ENCODE data around the gene ATP5F1D. TPM values are rescaled to one million over a fixed set of nuclear protein-coding genes. Genes with fewer than 3 reads are reported as not detected.

ATP5F1D gene
- total and polyA plus RNA-seq, 2 of the 8 experiments (the other 6 are each of a cell fraction or from before 2014, with no cell fraction given): 174 to 249 TPM

DNA sequence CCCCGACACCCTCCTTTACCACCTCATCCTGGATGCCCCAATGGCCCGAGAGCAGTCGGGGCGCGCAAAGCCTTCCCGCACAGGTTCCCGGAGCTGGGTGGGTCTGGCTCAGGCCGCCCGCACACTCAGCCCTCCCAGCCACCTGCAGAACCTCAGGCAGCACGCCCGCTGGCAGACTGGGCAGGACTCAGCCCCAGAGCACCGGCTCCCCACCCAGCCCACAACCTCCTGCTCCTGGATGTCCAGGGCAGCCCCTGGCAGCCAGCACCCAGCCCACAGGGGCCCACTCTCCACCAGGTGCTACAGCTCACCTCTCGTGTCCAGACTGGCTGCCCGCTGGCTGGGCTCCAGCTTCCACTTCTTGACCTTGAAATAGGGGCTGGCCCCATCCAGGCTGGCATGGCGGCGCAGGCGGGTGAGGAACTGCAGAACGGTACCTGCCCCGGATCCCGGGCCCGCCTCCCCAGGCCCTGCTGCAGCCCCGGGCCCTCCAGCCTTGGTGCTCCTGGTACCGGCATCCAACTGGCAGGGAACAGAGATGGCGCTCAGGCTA is 8.4 kb upstream of the ATP5F1D start:
- Histone ChIP-seq H3K79me1 (ENCODE audit: low read depth, low read length) (0 out of 2 replicates have a peak, but pooled peaks cover 3% of the 10 kb centered on the region), H3K23ac (ENCODE audit: insufficient read length) (no peak overlapping the region), H2BK20ac (ENCODE audit: low read length) (no peak overlapping the region), H2AK5ac (ENCODE audit: low read depth, low read length) (no peak overlapping the region), H4K91ac (replicated peaks; ENCODE audit: insufficient read length, low read length) (no peak overlapping the region), H3K9me3 (ENCODE audit: insufficient read depth in 2 of 2, low read depth in 1 of 2, low read length in 1 of 2) (no peaks in the 10 kb centered on the region), H3K79me2 (ENCODE audit: control insufficient read depth in 1 of 2, insufficient read depth in 2 of 2, low read length in 2 of 2) (no peaks in the 10 kb centered on the region; a peak in 1 of 4 replicates), H3K4me1 (replicated peaks in 1 of 4; ENCODE audit: control insufficient read depth in 3 of 4, insufficient read depth in 4 of 4, low read length in 3 of 4) (peaks cover 0 to 6% (median 4%) of the 10 kb centered on the region in 4 experiments; a peak in 3 of 7 replicates), H2BK12ac (ENCODE audit: low read depth, low read length) (no peak overlapping the region), H3K56ac (replicated peaks; ENCODE audit: insufficient read length, low read depth, low read length) (no peak overlapping the region), H4K5ac (ENCODE audit: insufficient read length, low read depth, low read length) (no peak overlapping the region), H3K36me3 (ENCODE audit: control insufficient read depth in 2 of 4, insufficient read depth in 4 of 4, low read length in 3 of 4) (peaks cover 4 to 57% (median 7%) of the 10 kb centered on the region in 4 experiments; a peak in 6 of 8 replicates), H2BK120ac (replicated peaks; ENCODE audit: low read depth, low read length) (no peak overlapping the region), H3K27me3 (replicated peaks in 1 of 4; ENCODE audit: control insufficient read depth in 3 of 4, extremely low read depth in 1 of 4, insufficient read depth in 3 of 4, low read length in 3 of 4) (no peaks in the 10 kb centered on the region), H3K4me2 (ENCODE audit: insufficient read depth in 1 of 2, low read depth in 2 of 2, low read length in 2 of 2) (no peak overlapping the region), H3K4me3 (ENCODE audit: extremely low read depth in 1 of 4, insufficient read depth in 2 of 4, low read depth in 3 of 4, low read length in 4 of 4) (no peak overlapping the region), H3K14ac (ENCODE audit: insufficient read length) (no peak overlapping the region), H2AFZ (ENCODE audit: low read length) (no peak overlapping the region), H3K23me2 (ENCODE audit: low read depth, low read length) (peaks cover 6% of the 10 kb centered on the region; the same call in 1 of the 2 replicates), H3K27ac (ENCODE audit: low read depth, low read length) (no peak overlapping the region), H4K20me1 (replicated peaks in 1 of 2; ENCODE audit: control insufficient read depth in 1 of 2, insufficient read depth in 2 of 2, low read length in 2 of 2) (peaks cover 2 to 22% of the 10 kb centered on the region in 2 experiments), H4K8ac (ENCODE audit: extremely low read depth, insufficient read depth, low read length) (no peak overlapping the region), H3K9ac (replicated peaks in 1 of 4; ENCODE audit: extremely low read depth in 1 of 4, low read depth in 3 of 4, low read length in 3 of 4) (no peak overlapping the region; a peak in 1 of 7 replicates), H2BK15ac (ENCODE audit: low read length) (no peak overlapping the region), H3K18ac (ENCODE audit: extremely low read depth, low read length) (no peak overlapping the region), H2BK5ac (ENCODE audit: low read depth, low read length) (no peak overlapping the region), H3K4ac (replicated peaks; ENCODE audit: insufficient read length, low read depth, low read length) (no peak overlapping the region)
- ChIA-PET CTCF (ENCODE audit: partially characterized antibody) (interaction anchor here (0.9 to 1.9 kb wide), 3 partner anchors 11 to 16 kb away, joined by 5 to 8 read pairs (median 6); no protein-coding TSS in a partner anchor), POLR2A (ENCODE audit: partially characterized antibody) (interaction anchor here (1.2 to 2.8 kb wide), 8 partner anchors 8 to 42 kb away, joined by 3 to 7 read pairs (median 4); partner anchors contain the start of genes ATP5F1D, CIRBP and FAM174C)
- FAIRE-seq (no peak), DNase-seq (ENCODE audit: low read depth in 1 of 2, low spot score in 2 of 2) (no peak)
- 99% methylated on average over 16 of the region's 24 CpGs; no CpG with 5 or more reads in 1 of the 2 experiments for whole genome bisulfite sequencing, 2 experiments (ENCODE audit: extremely low coverage in 1 of 2, insufficient coverage in 1 of 2, insufficient read length in 1 of 2, insufficient replicate concordance in 2 of 2, low coverage in 1 of 2, low lambda C conversion rate in 2 of 2, missing lambda C conversion rate in 1 of 2)
- no peak for TF ChIP-seq SP2 (IDR thresholded peaks at IDR 0.05; ENCODE audit: low read length)
- no peak for TF ChIP-seq KDM1A (IDR thresholded peaks at IDR 0.05; ENCODE audit: borderline replicate concordance, low read length)
- TF ChIP-seq, protein P1, sequence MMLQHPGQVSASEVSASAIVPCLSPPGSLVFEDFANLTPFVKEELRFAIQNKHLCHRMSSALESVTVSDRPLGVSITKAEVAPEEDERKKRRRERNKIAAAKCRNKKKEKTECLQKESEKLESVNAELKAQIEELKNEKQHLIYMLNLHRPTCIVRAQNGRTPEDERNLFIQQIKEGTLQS (IDR thresholded peaks at IDR 0.05; ENCODE audit: insufficient read depth, low read depth, low read length): no peak
- no peak for TF ChIP-seq BACH1 (IDR thresholded peaks at IDR 0.05; ENCODE audit: low read length)
- TF ChIP-seq TBP (IDR thresholded peaks at IDR 0.05; ENCODE audit: low read depth, low read length): no peak
- TF ChIP-seq CHD1 (IDR thresholded peaks at IDR 0.05; ENCODE audit: low read depth, low read length): no peak
- no peak for TF ChIP-seq JUND (IDR thresholded peaks at IDR 0.05; ENCODE audit: low read length)
- TF ChIP-seq SIRT6 (IDR thresholded peaks at IDR 0.05; ENCODE audit: low read length): no peak
- no peak for TF ChIP-seq SRF (IDR thresholded peaks at IDR 0.05; ENCODE audit: low read depth, low read length)
- no peak for TF ChIP-seq SUZ12 (IDR thresholded peaks at IDR 0.05; ENCODE audit: low read length)
- TF ChIP-seq GABPA (IDR thresholded peaks at IDR 0.05; ENCODE audit: borderline replicate concordance, insufficient read depth, low read length): no peak
- TF ChIP-seq BCL11A (IDR thresholded peaks at IDR 0.05; ENCODE audit: low read depth in 2 of 2, low read length in 2 of 2): no peak
- TF ChIP-seq EP300 (IDR thresholded peaks at IDR 0.05; ENCODE audit: borderline replicate concordance in 1 of 2, low read depth in 2 of 2, low read length in 2 of 2): no peak

All from H1 (cell line).